Stimulated activated CD8-positive, alpha-beta memory T cell treated with anti-CD3 and anti-CD28 coated beads, Interleukin-4, amount 100 ng/mL, for 24 hours (primary cell): ENCODE results near the gene RHOJ.
"Not testable (repeated sequence)": the region's sequence is repeated elsewhere in the genome, so short reads cannot be mapped to it uniquely, and the experiment has no call there.

Source experiments
- DNase-seq: peaks from one replicate; pipeline ENCODE4 v3.0.0-alpha.2; 2020; ENCODE audit warnings: low read depth

Gene RHOJ

DNA sequence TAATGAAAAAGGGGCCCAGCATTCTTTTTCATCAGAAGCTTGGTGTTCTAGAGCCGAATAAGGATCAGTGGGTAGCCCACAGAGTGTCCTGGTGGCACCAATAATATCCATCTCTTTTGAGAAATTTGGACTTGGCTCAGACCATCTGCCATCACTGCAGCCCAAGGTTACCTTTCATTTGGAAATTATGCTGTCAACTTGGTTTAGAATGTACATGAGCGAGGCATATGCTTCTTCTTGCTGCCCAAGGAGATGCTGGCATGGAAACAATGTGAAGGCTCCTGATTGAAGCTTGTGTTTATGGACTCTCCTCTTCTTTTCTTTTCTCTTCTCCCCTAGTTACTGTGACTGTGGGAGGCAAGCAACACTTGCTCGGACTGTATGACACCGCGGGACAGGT lies 64.5 kb downstream of the RHOJ start:
- DNase-seq = no peak

- DNase-seq = no peak
Observed at GRCh38 chr14:63269561-63270225, 65.5 kb downstream of the RHOJ start.

GRCh38 chr14:63273129-63273528 lies 68.9 kb downstream of the RHOJ start:
- no peak for DNase-seq

GRCh38 chr14:63273717-63274655 lies 69.7 kb downstream of the RHOJ start:
- no peak for DNase-seq

DNA sequence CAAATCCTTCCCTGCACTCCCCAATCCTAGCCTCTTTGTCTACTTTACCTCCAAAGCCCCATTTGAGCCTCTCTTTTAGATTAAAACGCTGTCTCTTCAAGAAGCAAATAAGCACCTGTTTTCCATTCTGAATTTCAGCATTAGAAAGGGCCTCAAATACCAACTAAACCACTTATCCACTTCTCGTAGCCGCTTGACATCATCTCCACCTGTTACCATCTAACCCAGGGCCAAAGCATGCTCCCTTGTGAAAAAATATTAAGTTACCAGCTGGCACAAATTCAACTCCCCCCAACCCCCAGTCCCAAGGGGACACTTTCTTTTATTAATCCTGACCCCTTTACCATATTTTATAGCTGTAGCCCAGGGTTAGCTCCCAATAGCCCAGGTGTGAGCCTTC lies 71.4 kb downstream of the RHOJ start:
- no peak for DNase-seq

GRCh38 chr14:63276016-63276415 lies 71.8 kb downstream of the RHOJ start:
- DNase-seq = no peak

DNA sequence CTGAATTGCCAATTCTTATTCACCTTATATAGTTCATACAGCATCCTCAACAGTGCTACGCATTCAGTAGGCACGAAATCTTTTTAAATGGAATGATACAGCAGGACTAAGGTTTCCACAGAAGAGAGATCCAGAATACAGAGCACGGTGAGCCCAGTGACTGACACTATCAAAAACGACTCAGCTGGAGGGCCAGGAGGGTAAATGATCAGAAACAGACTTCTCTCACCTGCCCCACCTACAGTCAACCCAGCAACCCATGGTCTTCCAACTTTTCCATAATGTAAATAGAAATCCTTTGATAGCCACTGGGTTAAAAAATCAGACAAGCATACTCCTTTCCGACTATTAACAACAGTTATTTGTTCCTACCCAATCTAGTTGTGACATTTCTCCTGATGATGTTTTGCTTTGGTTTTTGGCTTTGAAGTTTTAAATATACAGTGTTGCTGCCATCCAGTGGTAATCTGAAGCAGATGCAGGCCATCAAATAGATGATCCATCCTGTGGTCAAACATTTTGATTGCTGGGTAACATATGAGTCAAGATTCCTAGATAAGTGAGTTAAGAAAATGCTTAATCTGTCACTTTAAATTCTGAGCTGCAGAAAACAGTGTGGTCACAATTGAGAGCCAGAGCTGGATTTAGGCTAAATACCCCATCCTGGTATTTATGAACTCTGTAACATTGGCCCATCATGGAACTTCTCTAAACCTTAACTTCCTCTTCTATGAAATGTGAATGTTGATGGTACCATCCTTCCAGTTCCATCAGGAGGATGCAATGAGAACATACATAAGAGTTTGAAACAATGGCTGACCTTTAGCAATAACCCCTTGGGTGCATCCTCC lies 72.5 kb downstream of the RHOJ start:
- DNase-seq = no peak

DNA sequence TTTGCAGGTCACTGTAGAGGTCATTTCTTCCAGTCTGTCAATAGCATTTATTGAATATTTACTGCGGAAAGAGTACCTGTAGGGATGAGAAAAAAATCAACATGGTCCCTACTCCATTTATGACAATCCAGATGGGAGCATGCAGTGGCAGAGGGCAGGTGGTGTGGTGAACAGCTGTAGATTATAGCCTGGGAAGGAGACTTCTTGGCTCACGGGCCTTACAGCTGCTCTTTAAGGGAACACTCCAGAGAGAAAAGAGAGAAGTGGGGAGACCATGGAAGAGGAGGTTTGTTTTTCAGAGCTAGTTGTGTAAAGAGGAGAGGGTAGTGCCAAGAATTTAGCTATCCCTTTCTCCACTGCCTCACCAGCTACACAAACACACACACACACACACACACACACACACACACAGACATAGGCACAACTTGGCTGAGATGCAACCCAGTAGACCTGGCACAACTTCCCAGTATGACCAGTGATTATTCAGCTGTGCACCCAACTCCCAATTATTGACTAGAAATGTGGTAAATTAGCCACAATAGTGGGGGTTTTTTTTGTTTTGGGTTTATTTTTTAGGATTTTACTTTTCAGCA lies 73.4 kb downstream of the RHOJ start:
- no peak for DNase-seq

DNA sequence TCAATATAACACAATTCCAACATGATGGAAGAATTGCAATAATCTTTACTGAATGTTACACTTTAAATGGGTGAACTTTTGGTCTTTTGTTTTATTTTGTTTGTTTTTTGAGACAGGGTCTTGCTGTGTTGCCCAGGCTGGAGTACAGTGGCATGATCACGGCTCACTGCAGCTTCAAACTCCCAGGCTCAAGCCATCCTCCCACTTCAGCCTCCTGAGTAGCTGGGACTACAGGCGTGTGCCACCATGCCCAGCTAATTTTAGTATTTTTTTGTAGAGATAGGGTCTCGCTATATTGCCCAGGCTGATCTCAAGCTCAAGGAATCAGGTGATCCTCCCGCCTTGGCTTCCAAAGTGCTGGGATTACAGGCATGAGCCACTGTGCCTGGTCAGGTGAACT lies 75.7 kb downstream of the RHOJ start:
- not testable (repeated sequence) for DNase-seq

- no peak for DNase-seq
Observed at GRCh38 chr14:63282997-63283883, 79.0 kb downstream of the RHOJ start.

GRCh38 chr14:63283884-63284248 lies 79.6 kb downstream of the RHOJ start:
- no peak for DNase-seq

- DNase-seq = no peak
Observed at GRCh38 chr14:63286071-63286470, 81.8 kb downstream of the RHOJ start.

DNA sequence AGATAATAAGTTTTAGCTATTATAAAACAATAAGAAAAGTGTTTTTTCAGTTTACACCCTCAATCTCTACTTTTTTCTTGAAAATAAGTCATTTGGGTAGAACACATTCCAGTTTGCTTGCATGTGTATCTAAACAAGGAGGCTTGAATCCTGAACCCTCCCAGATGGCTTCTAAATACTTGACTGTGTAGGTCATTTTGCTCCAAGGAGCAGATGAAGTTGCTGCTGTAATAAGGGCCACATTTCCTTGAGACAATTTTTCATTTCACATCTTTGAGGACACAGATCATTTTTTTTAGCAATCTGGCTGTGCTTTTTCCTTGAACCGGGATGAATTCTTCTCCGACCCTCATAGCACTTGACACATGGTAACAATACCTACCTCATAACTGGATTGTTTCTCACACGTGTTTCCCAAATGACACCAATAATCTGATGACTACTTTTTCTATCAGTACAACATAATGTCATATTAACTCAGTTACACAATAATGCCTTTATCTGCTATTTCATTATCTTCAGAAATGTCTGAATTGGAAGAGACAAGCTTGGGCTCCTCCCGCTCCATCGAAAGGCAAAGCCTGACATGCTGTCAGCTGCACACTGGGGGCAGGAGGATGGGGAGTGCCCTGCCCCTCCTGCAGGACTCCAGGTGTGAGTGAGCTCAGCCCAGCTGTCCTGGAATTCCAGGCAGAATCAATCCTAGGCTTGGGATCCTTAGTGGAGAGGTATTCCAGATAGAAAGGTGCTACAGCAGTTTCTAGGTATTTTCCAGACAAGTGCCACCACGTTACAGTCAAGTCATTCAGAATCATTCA lies 83.6 kb downstream of the RHOJ start:
- DNase-seq = no peak

GRCh38 chr14:63288853-63289252 lies 84.6 kb downstream of the RHOJ start:
- no peak for DNase-seq

DNA sequence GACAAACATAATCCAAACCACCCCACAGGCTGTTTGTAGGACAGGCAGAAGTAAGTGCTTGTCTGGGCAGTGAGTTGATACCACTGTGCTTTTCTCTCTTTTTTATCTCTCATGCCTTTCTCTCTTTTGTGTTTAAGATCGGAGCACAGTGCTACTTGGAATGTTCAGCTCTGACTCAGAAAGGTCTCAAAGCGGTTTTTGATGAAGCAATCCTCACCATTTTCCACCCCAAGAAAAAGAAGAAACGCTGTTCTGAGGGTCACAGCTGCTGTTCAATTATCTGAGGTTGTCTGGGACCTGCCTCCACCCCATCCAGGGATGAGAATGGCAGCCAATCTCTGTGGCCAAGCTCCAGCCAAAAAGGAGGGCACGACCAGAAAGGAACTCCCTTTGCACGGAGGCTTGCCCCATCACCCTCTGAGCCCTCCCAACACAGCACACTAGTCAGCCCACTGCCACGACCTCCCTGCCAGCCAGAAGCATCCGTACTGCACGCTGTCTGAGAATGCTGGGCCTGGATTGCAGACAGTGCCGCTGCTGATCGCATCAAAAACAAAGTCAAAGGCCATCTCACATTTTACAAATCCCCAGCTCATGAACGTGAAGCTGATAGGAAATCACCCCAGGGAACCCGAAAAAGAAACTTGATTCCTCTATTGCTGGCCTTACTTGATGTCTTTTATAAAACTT lies 86.6 kb downstream of the RHOJ start:
- no peak for DNase-seq

GRCh38 chr14:63292805-63293204 lies 88.6 kb downstream of the RHOJ start:
- DNase-seq = no peak

DNA sequence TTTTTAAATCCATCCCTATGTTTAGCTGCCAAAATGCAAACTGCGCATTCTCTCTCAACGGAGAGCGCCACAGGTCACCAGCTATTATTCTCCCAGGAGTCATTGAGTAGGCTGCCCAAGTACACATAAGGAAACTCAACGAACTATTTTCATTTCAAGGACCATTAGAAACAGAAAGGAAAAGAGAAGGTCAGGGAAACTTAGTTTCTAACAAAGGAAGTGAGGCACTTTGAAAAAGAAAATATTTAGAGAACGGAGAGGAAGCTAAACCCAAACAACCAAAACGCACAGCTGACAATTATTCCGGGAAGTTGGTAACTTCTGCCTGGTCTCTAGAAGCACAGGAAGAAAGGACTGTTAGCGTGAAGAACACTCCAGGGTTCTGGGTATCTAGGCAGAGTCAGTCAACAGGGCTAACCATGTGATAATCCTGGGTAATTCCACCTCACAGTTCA lies 91.0 kb downstream of the RHOJ start:
- no peak for DNase-seq

DNA sequence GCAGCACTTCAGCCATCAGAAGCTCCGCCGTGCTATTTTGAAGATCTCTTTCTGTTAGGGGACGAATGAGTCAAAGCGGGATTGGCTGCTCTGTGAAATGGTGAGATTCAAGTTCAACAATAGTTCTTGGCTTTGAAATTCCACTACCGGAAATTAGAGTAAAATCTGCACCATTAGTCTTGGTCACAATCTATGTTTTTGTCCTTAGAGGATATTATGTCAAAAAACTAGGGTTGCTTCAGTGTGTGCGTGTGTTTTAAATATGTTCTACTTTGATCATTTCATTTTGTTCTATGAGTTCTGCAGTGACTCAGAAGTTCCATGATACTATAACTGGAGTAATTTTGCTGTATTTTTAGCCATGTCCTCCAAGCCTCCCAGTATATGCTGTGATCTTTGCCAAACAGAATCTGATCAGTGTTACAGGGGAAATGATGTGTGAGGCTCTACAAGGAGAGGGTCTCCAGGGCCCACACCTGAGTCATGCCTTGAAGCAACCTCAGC lies 91.9 kb downstream of the RHOJ start:
- no peak for DNase-seq

- no peak for DNase-seq
Observed at GRCh38 chr14:63297372-63298063, 93.3 kb downstream of the RHOJ start.
